PC-9 (cell line): Measurements from ENCODE around the gene GSKIP.

Experiments
- CTCF ChIP-seq: fragments of 200-600 bp; sonication (generic); conservative IDR thresholded peaks from 2 replicates; pipeline ENCODE4 v1.6.1; 2017; ENCODE audit warnings: mixed run types, antibody characterized with exemption, mild to moderate bottlenecking, moderate library complexity
- EZH2 ChIP-seq: fragments of 200-600 bp; sonication (generic); IDR thresholded peaks from 2 replicates; pipeline ENCODE4 v1.8.0; 2017; ENCODE audit warnings: antibody characterized with exemption, low read depth

- TF ChIP-seq CTCF = no peak
- no peak for TF ChIP-seq EZH2
These were observed 57.9 kb downstream of the GSKIP start for GRCh38 chr14:96421236-96421635.
